Activated CD8-positive, alpha-beta T cell treated with anti-CD3 and anti-CD28 coated beads for 36 hours (primary cell): Measurements from ENCODE around the gene KCTD14. TPM values are rescaled to one million over a fixed set of nuclear protein-coding genes. Genes with fewer than 3 reads are reported as not detected.

Experiments used
- ATAC-seq: fragments of 200-7000 bp; cut with Tn5 transposase; one replicate; pipeline ENCODE4 v1.10.0; 2021; ENCODE audit warnings: mild to moderate bottlenecking, moderate library complexity
- CTCF ChIA-PET: fragments of 350-600 bp; sonication (Branson Sonifier 250); formaldehyde crosslinking; loops from one replicate; lab custom pipeline; 2021; ENCODE audit warnings: antibody characterized with exemption; lab: Charles Lee
- POLR2A ChIA-PET: fragments of 350-600 bp; sonication (Branson Sonifier 250); formaldehyde crosslinking; loops from one replicate; lab custom pipeline; 2021; ENCODE audit warnings: antibody characterized with exemption; lab: Charles Lee
- DNase-seq: peaks from one replicate; pipeline ENCODE4 v3.0.0-alpha.2; 2020
- H3K27ac Mint-ChIP-seq: one replicate; pipeline ENCODE4 v1.8.0; 2021; ENCODE audit warnings: mild to moderate bottlenecking, mixed read lengths
- H3K27me3 Mint-ChIP-seq: one replicate; pipeline ENCODE4 v1.8.0; 2021; ENCODE audit warnings: mixed read lengths
- H3K36me3 Mint-ChIP-seq: one replicate; pipeline ENCODE4 v1.8.0; 2021; ENCODE audit warnings: low read depth, mixed read lengths
- H3K4me1 Mint-ChIP-seq: one replicate; pipeline ENCODE4 v1.8.0; 2021; ENCODE audit warnings: low read depth, mixed read lengths
- H3K4me3 Mint-ChIP-seq: one replicate; pipeline ENCODE4 v1.8.0; 2021; ENCODE audit warnings: mild to moderate bottlenecking, moderate library complexity, mixed read lengths
- H3K9me3 Mint-ChIP-seq: one replicate; pipeline ENCODE4 v1.8.0; 2021; ENCODE audit warnings: mixed read lengths
- intact Hi-C: fragments of 100-400 bp; cut with micrococcal nuclease; formaldehyde crosslinking; loops from one replicate; pipeline ENCODE4 v1.10.0; 2022
- total RNA-seq, 2 experiments: library from RNA; stranded (reverse); gene quantifications; one replicate each; pipeline ENCODE4 v1.2.3, GENCODE V29; 2021
- TF ChIP-seq, protein P1 (sequence below): fragments of 200-600 bp; IDR thresholded peaks from one replicate; pipeline ENCODE4 v1.8.0; 2022; ENCODE audit warnings: antibody characterized with exemption, mild to moderate bottlenecking

Gene KCTD14
- total RNA-seq, 2 experiments from 2014 or later = 0.16 TPM; not detected in 1

DNA sequence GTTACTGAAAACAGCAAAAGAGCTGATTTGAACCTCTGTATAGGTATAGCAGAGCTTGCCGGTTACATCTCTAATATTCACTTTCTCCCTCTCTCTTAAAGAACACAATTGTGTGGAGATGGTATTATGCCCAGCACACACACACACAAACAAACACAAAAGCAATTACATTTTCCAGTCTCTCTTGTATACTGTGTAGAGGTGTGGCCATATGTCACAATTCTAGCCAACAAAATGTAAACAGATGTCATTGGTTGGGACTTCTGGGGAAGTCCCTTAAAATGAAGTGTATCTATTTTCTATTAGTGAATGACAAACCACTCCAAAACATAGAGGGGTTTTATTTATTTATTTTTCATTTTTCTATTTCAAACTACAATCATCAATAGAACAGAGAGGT, 12.8 kb downstream of the KCTD14 start:
- ChIA-PET POLR2A (no interaction called here), CTCF (interaction anchor here (2.7 to 3.7 kb wide), 2 partner anchors 15 to 36 kb away, joined by 10 to 19 read pairs; partner anchors contain the start of gene INTS4)
- Mint-ChIP-seq H3K27ac (no peak overlapping the region), H3K36me3 (no peaks in the 10 kb centered on the region), H3K4me3 (no peak overlapping the region), H3K27me3 (peaks cover 1% of the 10 kb centered on the region), H3K4me1 (no peaks in the 10 kb centered on the region), H3K9me3 (no peaks in the 10 kb centered on the region)
- TF ChIP-seq, protein P1, sequence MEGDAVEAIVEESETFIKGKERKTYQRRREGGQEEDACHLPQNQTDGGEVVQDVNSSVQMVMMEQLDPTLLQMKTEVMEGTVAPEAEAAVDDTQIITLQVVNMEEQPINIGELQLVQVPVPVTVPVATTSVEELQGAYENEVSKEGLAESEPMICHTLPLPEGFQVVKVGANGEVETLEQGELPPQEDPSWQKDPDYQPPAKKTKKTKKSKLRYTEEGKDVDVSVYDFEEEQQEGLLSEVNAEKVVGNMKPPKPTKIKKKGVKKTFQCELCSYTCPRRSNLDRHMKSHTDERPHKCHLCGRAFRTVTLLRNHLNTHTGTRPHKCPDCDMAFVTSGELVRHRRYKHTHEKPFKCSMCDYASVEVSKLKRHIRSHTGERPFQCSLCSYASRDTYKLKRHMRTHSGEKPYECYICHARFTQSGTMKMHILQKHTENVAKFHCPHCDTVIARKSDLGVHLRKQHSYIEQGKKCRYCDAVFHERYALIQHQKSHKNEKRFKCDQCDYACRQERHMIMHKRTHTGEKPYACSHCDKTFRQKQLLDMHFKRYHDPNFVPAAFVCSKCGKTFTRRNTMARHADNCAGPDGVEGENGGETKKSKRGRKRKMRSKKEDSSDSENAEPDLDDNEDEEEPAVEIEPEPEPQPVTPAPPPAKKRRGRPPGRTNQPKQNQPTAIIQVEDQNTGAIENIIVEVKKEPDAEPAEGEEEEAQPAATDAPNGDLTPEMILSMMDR = no peak
- ATAC-seq = no peak
- no peak for DNase-seq
- intact Hi-C loops = no loop called here

DNA sequence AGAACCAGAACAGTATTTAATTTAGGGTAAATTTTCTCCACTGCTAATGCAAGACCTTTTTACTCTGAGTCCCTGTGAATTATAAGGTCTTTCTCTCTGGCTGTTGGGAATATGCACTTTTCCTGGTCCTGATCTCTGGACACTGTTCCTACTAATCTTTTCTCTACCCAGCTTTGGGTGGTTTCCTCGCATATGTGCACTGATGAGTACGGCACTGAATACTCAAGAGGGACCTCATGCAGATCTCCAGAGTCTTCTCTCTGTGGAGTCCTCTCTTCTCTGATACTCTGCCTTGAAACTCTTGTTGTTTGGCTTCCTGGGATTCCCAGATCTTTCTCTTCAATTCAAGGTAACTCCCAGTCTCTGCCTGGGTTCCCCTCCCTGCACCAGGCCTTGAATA, 14.0 kb downstream of the KCTD14 start:
- no peak overlapping the region for H3K4me3 Mint-ChIP-seq
- no peak for ATAC-seq
- H3K27ac Mint-ChIP-seq = no peak overlapping the region
- intact Hi-C loops = no loop called here
- H3K4me1 Mint-ChIP-seq = no peaks in the 10 kb centered on the region
- ChIA-PET CTCF (interaction anchor here (2.3 to 3.7 kb wide), 3 partner anchors 9 to 37 kb away, joined by 6 to 19 read pairs (median 10); partner anchors contain the start of gene INTS4), POLR2A (interaction anchor here (1.8 kb wide), 1 partner anchor 14 kb away, joined by 5 read pairs; no protein-coding TSS in a partner anchor)
- DNase-seq = no peak
- H3K27me3 Mint-ChIP-seq = peaks cover 1% of the 10 kb centered on the region
- no peaks in the 10 kb centered on the region for H3K36me3 Mint-ChIP-seq
- H3K9me3 Mint-ChIP-seq = no peaks in the 10 kb centered on the region
- TF ChIP-seq, protein P1 = no peak

DNA sequence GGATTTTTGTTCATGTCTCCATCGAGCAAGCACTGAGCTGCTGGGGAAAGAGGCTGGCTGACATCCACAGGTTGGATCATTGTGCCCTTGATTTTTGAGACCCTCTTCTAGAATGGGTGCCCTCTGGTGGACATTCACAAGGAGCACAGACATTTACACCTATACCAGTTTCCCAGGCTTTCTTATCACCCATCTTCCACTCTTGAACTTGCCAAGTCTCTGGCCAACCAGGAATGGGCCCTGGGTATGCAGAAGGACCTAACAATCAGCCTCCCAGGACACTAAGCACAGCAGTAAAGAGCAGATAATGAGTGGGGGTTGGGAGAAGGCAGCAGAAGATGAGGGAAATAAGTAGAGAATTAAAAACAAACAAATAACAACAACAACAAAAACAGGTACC, 22.9 kb downstream of the KCTD14 start:
- peaks cover 2% of the 10 kb centered on the region for H3K4me1 Mint-ChIP-seq
- intact Hi-C loops = loop anchor here (2.0 kb wide), 1 partner anchor 223 kb away; no protein-coding TSS in a partner anchor
- CTCF ChIA-PET = interaction anchor here (0.6 to 4.4 kb wide), 19 partner anchors 8 to 560 kb away, joined by 3 to 40 read pairs (median 3); partner anchors contain the start of genes ALG8 and THRSP
- TF ChIP-seq, protein P1 = peak; percentile 75
- peak; percentile 66 for DNase-seq
- H3K27ac Mint-ChIP-seq = no peak overlapping the region
- no peak overlapping the region for H3K4me3 Mint-ChIP-seq
- H3K27me3 Mint-ChIP-seq = peaks cover 2% of the 10 kb centered on the region
- H3K9me3 Mint-ChIP-seq = no peaks in the 10 kb centered on the region
- peak; percentile 93 for ATAC-seq
- POLR2A ChIA-PET = no interaction called here
- no peaks in the 10 kb centered on the region for H3K36me3 Mint-ChIP-seq

DNA sequence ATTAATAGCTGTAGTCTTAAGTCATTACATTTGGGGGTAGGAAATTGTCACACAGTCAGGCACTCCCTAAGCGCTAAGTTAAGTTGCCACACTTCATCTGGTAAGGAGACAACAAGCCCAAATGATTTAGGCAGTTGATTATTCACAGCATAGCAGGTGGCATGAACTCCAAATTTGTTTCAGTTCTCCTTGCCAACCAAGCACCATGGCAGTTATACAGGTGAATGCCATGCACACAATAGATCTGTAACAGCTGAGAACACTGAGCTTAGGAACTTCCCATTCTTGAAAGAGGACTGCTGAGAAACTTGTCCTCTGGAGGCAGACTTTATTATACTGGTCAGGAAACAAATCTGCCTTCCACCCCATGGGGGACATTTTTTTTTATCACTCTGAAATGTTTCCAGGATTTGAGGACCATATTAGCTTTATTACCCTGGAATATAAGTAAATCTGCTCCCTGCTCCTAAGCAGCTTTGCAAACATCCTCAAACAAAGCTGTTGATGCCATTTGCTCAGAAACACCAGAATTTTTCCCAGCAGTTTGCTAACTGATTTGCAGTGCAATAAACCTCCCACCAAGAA, 23.5 kb downstream of the KCTD14 start:
- H3K4me3 Mint-ChIP-seq = no peak overlapping the region
- H3K9me3 Mint-ChIP-seq = no peaks in the 10 kb centered on the region
- H3K27ac Mint-ChIP-seq = no peak overlapping the region
- H3K27me3 Mint-ChIP-seq = peaks cover 2% of the 10 kb centered on the region
- DNase-seq (no peak), ATAC-seq (no peak)
- H3K4me1 Mint-ChIP-seq = peaks cover 4% of the 10 kb centered on the region
- CTCF ChIA-PET = interaction anchor here (0.6 to 4.4 kb wide), 21 partner anchors 9 to 561 kb away, joined by 3 to 40 read pairs (median 3); partner anchors contain the start of genes ALG8 and THRSP
- intact Hi-C loops = loop anchor here (2.0 to 10.0 kb wide), 2 partner anchors 185 to 223 kb away; no protein-coding TSS in a partner anchor
- TF ChIP-seq, protein P1 = no peak
- H3K36me3 Mint-ChIP-seq = no peaks in the 10 kb centered on the region
- POLR2A ChIA-PET = no interaction called here
